Measurements from ENCODE around the gene USP24. TPM values are rescaled to one million over a fixed set of nuclear protein-coding genes. Genes with fewer than 3 reads are reported as not detected.

USP24 gene
- total RNA-seq, 1 experiment from 2014 or later: 40.9 TPM

GRCh38 chr1:55179177-55179835, 35.9 kb downstream of the USP24 start:
- TF ChIP-seq PREB (CRISPR knock-in tag; IDR thresholded peaks at IDR 0.05; ENCODE audit: borderline replicate concordance) (no peak), ZNF396 (CRISPR knock-in tag; IDR thresholded peaks at IDR 0.05; ENCODE audit: borderline replicate concordance) (no peak), ZNF532 (CRISPR knock-in tag; IDR thresholded peaks at IDR 0.05; ENCODE audit: borderline replicate concordance) (no peak), ZSCAN18 (CRISPR knock-in tag; IDR thresholded peaks at IDR 0.05) (no peak), NR1H2 (CRISPR knock-in tag; IDR thresholded peaks at IDR 0.05) (no peak), NR2C2 (CRISPR knock-in tag; IDR thresholded peaks at IDR 0.05) (no peak), ZBTB43 (CRISPR knock-in tag; IDR thresholded peaks at IDR 0.05) (no peak)
- POLR2A ChIA-PET: no interaction called here
- Mint-ChIP-seq H3K36me3 (peaks cover 11% of the 10 kb centered on the region), H3K27ac (0 out of 2 replicates have a peak overlapping the region, but pooled peaks have one; percentile 17), H3K9me3 (peaks cover 10% of the 10 kb centered on the region), H3K4me1 (peaks cover 2% of the 10 kb centered on the region; the same call in 1 of the 2 replicates), H3K4me3 (no peak overlapping the region), H3K27me3 (ENCODE audit: low read depth) (no peaks in the 10 kb centered on the region)
- CTCF ChIA-PET: no interaction called here
- ATAC-seq: no peak
- DNase-seq (ENCODE audit: low spot score): no peak

GRCh38 chr1:55172687-55173086, 42.5 kb downstream of the USP24 start:
- ATAC-seq: no peak
- TF ChIP-seq ESRRA (CRISPR knock-in tag; IDR thresholded peaks at IDR 0.05; ENCODE audit: borderline replicate concordance): no peak
- TF ChIP-seq TEAD4 (CRISPR knock-in tag; IDR thresholded peaks at IDR 0.05): no peak
- no peak for TF ChIP-seq FOXP1 (CRISPR knock-in tag; IDR thresholded peaks at IDR 0.05; ENCODE audit: borderline replicate concordance)
- TF ChIP-seq KAT7 (CRISPR knock-in tag; IDR thresholded peaks at IDR 0.05; ENCODE audit: borderline replicate concordance): no peak
- no peak for TF ChIP-seq OVOL2 (CRISPR knock-in tag; IDR thresholded peaks at IDR 0.05; ENCODE audit: borderline replicate concordance)
- no peak for TF ChIP-seq CDX4 (CRISPR knock-in tag; IDR thresholded peaks at IDR 0.05; ENCODE audit: borderline replicate concordance)
- no peak for TF ChIP-seq CREB1 (CRISPR knock-in tag; IDR thresholded peaks at IDR 0.05)
- TF ChIP-seq TEAD1 (CRISPR knock-in tag; IDR thresholded peaks at IDR 0.05): no peak
- no peak for TF ChIP-seq CREM (CRISPR knock-in tag; IDR thresholded peaks at IDR 0.05)
- no peak for TF ChIP-seq ZMAT4 (CRISPR knock-in tag; IDR thresholded peaks at IDR 0.05)
- no peak for TF ChIP-seq HMGXB4 (CRISPR knock-in tag; IDR thresholded peaks at IDR 0.05)
- TF ChIP-seq STAT6 (CRISPR knock-in tag; conservative IDR thresholded peaks at IDR 0.05; ENCODE audit: low read depth): no peak
- TF ChIP-seq SMAD3 (CRISPR knock-in tag; IDR thresholded peaks at IDR 0.05; ENCODE audit: borderline replicate concordance): no peak

More at GRCh38 chr1:55172687-55173086, 42.5 kb downstream of the USP24 start:
- no peak overlapping the region for H3K4me3 Mint-ChIP-seq
- ChIA-PET CTCF (interaction anchor here (1.0 kb wide), 1 partner anchor 29 kb away, joined by 3 read pairs; no protein-coding TSS in a partner anchor), POLR2A (no interaction called here)
- H3K4me1 Mint-ChIP-seq: peaks cover 37% of the 10 kb centered on the region
- no peaks in the 10 kb centered on the region for H3K27me3 Mint-ChIP-seq (ENCODE audit: low read depth)
- no peaks in the 10 kb centered on the region for H3K9me3 Mint-ChIP-seq
- DNase-seq (ENCODE audit: low spot score): no peak
- H3K27ac Mint-ChIP-seq: no peak overlapping the region
- H3K36me3 Mint-ChIP-seq: peaks cover 7% of the 10 kb centered on the region; the same call in 1 of the 2 replicates
